T-helper 2 cell treated with Interferon-gamma antibody and Interleukin-4, amounts not matched to agents 100 ng/mL and 5 ng/mL, for 36 hours (primary cell): ENCODE results near the gene ERICH6B. TPM values are rescaled to one million over a fixed set of nuclear protein-coding genes. Genes with fewer than 3 reads are reported as not detected.

ENCODE experiments used
- intact Hi-C: fragments of 100-400 bp; cut with micrococcal nuclease; formaldehyde crosslinking; loops from one replicate; pipeline ENCODE4 v1.15.1; 2023
- total RNA-seq: library from RNA; stranded (reverse); gene quantifications from 2 replicates; pipeline ENCODE4 v1.2.3, GENCODE V29; 2022

Gene ERICH6B
- total RNA-seq, 1 donor from 2014 or later, result not detected

- intact Hi-C loops, result no loop called here
Observed at GRCh38 chr13:45508776-45509175, 106.8 kb downstream of the ERICH6B start.

GRCh38 chr13:45506811-45507210, 108.7 kb downstream of the ERICH6B start:
- intact Hi-C loops, result no loop called here

GRCh38 chr13:45503658-45504057, 111.9 kb downstream of the ERICH6B start:
- intact Hi-C loops, result no loop called here

DNA sequence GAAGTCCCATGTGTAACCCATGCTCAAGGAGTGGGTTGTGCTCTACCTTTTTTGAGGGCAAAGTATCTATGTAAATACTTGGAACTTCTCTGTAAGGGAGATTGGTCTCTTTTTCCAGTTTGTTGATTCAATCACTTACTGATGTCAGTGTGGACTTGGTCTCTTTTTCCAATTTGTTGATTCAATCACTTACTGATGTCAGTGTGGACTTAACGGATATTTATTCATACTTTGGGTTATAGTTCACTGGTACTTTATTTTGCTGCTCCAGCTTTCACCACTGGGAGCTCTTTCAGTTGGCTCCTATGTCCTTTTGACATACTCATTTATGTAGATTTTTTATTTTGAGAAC, 114.4 kb downstream of the ERICH6B start:
- intact Hi-C loops, result no loop called here

DNA sequence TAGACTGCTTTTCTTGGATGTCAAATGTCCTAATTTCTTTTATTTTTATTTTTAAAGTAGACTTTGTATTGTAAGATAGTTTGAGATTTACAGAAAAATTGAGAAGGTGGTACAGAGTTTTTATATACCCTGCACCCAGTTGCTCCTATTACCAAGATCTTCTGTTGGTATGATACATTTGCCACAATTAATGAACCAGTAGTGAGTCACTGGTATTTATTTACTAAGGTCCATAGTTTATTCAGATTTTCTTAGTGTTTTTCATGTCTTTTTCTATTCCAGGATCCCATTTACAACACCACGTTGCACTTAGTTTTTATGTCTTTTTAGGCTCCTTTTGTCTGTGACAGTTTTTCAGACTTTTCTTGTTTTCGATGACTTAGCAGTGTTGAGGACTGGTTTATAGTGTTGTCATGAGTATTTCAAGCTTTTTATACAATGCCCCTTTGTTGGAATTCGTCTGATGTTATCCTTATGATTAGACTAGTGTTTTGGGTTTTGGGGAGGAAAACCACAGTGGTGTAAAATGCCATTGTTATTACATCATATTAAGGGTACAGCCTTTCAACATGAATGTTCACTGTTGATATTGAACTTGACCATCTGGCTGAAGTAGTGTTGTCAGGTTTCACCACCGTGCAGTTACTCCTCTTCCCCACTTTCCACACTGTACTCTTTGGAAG, 114.9 kb downstream of the ERICH6B start:
- intact Hi-C loops, result no loop called here

- intact Hi-C loops, result no loop called here
Observed at GRCh38 chr13:45496942-45497341, 118.6 kb downstream of the ERICH6B start.

- intact Hi-C loops, result no loop called here
Observed at GRCh38 chr13:45492538-45492937, 123.0 kb downstream of the ERICH6B start.

Other genes starting within 250 kb of the ERICH6B start
- gene SLC25A30, start 197.4 kb downstream of the ERICH6B start, total RNA-seq, result 18.7 and 18.9 TPM in 2 replicates
- 29.1 and 31.5 TPM in 2 replicates for gene COG3, start 150.8 kb downstream of the ERICH6B start, total RNA-seq
- gene CBY2, start 86.6 kb upstream of the ERICH6B start, total RNA-seq, result 0.36 TPM in 1 of 2 replicates, not detected in the other
- 0.14 TPM in 2 replicates for gene SIAH3, start 236.0 kb upstream of the ERICH6B start, total RNA-seq